Psoas muscle (tissue), 8 donors: Measurements from ENCODE around the gene COIL. TPM values are rescaled to one million over a fixed set of nuclear protein-coding genes. Genes with fewer than 3 reads are reported as not detected.
"Not testable (repeated sequence)": the region's sequence is repeated elsewhere in the genome, so short reads cannot be mapped to it uniquely, and the experiment has no call there.

ENCODE experiments used
- ATAC-seq, 4 donors: fragments of 200-7000 bp; cut with Tn5 transposase; one replicate each; pipeline ENCODE4 v1.9.1; 2020; ENCODE audit warnings: moderate library complexity in 3 of 4, mild to moderate bottlenecking in 2 of 4
- DNase-seq, 2 donors: peaks; one replicate each; pipeline ENCODE4 v3.0.0-alpha.2; 2020
- H3K27ac ChIP-seq: fragments of 200-600 bp; one replicate; pipeline ENCODE4 v1.8.0; 2022
- H3K27me3 ChIP-seq, 3 donors: fragments of 200-600 bp in 1 of 3; one replicate each; pipeline versions ENCODE4 v1.6.1 to v1.8.0; 2013 to 2022; ENCODE audit warnings: low read length in 2 of 3, mild to moderate bottlenecking in 2 of 3, moderate library complexity in 1 of 3; ENCODE audit not compliant: insufficient read depth in 3 of 3
- H3K36me3 ChIP-seq, 2 donors: fragments of 200-600 bp in 1 of 2; one replicate each; pipeline versions ENCODE4 v1.6.1 to v1.8.0; 2013 to 2022; ENCODE audit warnings: low read depth in 1 of 2, mild to moderate bottlenecking in 1 of 2, moderate library complexity in 1 of 2; ENCODE audit not compliant: insufficient read depth in 1 of 2
- H3K4me1 ChIP-seq: fragments of 200-600 bp; one replicate; pipeline ENCODE4 v1.8.0; 2022
- H3K4me3 ChIP-seq: fragments of 200-600 bp; one replicate; pipeline ENCODE4 v1.8.0; 2022; ENCODE audit warnings: mild to moderate bottlenecking
- H3K9me3 ChIP-seq: fragments of 200-600 bp; one replicate; pipeline ENCODE4 v1.8.0; 2022
- WGBS, 3 donors: extraction: QIAGEN DNeasy Blood & Tissue Kit; methylation state at CpG; one replicate each; pipeline versions ENCODE4 v1.1.6 to v1.1.7; 2013; 5-methylcytosine and 5-hydroxymethylcytosine counted together
- intact Hi-C, 2 donors: fragments of 100-400 bp; cut with DNase I; formaldehyde crosslinking; loops; one replicate each; pipeline versions ENCODE4 v1.11.0 to v1.14.2; 2022
- polyA plus RNA-seq, 3 donors: library from polyadenylated mRNA; stranded (reverse); fragments of 200-250 nt; gene quantifications; one replicate each; pipeline ENCODE4 v1.2.3, GENCODE V29; 2013
- total RNA-seq, 4 donors: library from RNA; stranded (reverse); fragmentation: NEBNext Ultra II Directional in 2 of 4; extraction: Animal tissue kit (Norgen Biotek cat#: 25700) in 2 of 4; gene quantifications; one replicate each; pipeline versions ENCODE4 v1.2.1 to v1.2.4, GENCODE V29; 2021 to 2023
- TF ChIP-seq, protein P1 (sequence below): fragments of 200-600 bp; IDR thresholded peaks from one replicate; pipeline ENCODE4 v1.8.0; 2022; ENCODE audit warnings: antibody characterized with exemption
- donor health status: healthy with polysubstance abuse.
- donor health status: DM: no; HTN: no; CAD: no; lungs with moderate emphysema.
- donor health status: Bipolar disorder and iron deficiency.
- donor health status: healthy.
- donor health status: DM: yes; HTN: yes; CAD: no.
- donor health status: DM: no; HTN: no; CAD: no.
- donor health status: DM: no; HTN: no; CAD: no.
- donor health status: DM: yes; HTN: yes; CAD: no.

Gene COIL
- total and polyA plus RNA-seq, 7 donors, result 6.6 to 12.3 (median 9.2) TPM

DNA sequence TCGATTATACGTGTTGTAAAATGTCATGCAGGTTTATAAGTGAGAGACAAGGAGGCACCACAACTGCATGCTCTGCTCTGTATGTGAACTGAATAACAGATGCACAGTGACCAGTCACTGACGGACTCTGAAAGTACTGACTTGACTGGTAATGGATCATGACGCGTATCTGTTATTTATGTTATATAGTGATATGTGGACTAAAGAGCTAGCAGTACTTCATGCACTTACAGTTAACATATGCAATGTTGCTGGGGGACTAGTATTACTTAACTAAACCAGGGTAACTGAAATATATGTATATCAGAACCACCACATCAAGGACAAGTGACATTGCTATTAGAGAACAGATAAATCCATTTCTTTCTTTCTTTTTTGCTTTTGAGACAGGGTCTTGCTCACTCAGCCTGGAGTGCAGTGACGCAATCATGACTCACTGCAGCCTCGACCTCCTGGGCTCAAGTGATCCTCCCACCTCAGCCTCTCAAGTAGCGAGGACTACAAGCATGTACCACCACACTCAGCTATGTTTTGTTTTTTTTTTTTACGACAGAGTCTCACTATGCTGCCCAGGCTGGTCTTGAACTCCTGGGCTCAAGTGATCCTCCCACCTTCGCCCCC lies 17.2 kb downstream of the COIL start:
- no peaks in the 10 kb centered on the region for H3K27me3 ChIP-seq
- no peaks in the 10 kb centered on the region for H3K9me3 ChIP-seq
- H3K4me1 ChIP-seq, result no peaks in the 10 kb centered on the region
- ATAC-seq, result no peak
- peaks cover 5 to 97% of the 10 kb centered on the region in 2 donors for H3K36me3 ChIP-seq
- no peak overlapping the region for H3K27ac ChIP-seq
- no peak overlapping the region for H3K4me3 ChIP-seq
- DNase-seq, result no peak
- TF ChIP-seq, protein P1, sequence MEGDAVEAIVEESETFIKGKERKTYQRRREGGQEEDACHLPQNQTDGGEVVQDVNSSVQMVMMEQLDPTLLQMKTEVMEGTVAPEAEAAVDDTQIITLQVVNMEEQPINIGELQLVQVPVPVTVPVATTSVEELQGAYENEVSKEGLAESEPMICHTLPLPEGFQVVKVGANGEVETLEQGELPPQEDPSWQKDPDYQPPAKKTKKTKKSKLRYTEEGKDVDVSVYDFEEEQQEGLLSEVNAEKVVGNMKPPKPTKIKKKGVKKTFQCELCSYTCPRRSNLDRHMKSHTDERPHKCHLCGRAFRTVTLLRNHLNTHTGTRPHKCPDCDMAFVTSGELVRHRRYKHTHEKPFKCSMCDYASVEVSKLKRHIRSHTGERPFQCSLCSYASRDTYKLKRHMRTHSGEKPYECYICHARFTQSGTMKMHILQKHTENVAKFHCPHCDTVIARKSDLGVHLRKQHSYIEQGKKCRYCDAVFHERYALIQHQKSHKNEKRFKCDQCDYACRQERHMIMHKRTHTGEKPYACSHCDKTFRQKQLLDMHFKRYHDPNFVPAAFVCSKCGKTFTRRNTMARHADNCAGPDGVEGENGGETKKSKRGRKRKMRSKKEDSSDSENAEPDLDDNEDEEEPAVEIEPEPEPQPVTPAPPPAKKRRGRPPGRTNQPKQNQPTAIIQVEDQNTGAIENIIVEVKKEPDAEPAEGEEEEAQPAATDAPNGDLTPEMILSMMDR, result no peak
- intact Hi-C loops, result loop anchor here in 1 of 2 donors (5.0 kb wide), 1 partner anchor 36 kb away; no protein-coding TSS in a partner anchor
- 87 to 94% (median 92%) methylated on average over 10 of the region's 10 CpGs for WGBS, 3 donors

DNA sequence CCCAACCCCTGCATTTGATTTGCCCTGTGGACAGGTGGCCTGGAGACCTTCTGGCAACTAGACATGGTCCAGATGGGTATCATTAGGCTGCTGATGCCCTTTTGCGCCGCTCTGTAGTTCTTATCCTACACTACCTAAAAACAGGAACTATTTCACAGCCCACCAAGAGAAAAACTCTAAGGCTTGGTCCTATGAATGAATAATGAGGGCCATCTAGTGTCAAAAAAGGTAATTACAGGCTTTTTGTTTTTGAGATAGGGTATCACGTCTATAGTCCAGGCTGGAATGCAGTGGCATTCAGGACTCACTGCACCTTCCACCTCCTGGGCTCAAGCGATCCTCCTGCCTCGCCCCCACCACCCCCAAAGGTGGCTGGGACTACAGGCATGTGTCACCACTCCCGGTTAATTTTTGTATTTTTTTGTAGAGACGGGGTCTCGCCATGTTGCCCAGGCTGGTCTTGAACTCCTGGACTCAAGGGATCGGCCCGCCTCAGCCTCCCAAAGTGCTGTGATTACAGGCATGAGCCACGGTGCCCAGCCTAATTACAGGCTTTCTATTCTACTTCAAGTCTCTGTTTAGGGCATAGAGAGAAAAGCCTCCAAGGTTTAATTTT lies 20.9 kb downstream of the COIL start:
- Histone ChIP-seq H3K27ac (no peak overlapping the region), H3K36me3 (peaks cover 12 to 91% of the 10 kb centered on the region in 2 donors), H3K4me3 (no peak overlapping the region), H3K4me1 (no peaks in the 10 kb centered on the region), H3K27me3 (no peaks in the 10 kb centered on the region), H3K9me3 (no peaks in the 10 kb centered on the region)
- 55 to 60% (median 57%) methylated on average over 11 of the region's 11 CpGs for WGBS, 3 donors
- TF ChIP-seq, protein P1, result peak; percentile 68
- intact Hi-C loops, result loop anchor here (1.0 to 5.0 kb wide), 4 partner anchors 33 to 121 kb away; no protein-coding TSS in a partner anchor
- peak; percentile 25 to 82 (median 62) for ATAC-seq
- DNase-seq, result no peak

DNA sequence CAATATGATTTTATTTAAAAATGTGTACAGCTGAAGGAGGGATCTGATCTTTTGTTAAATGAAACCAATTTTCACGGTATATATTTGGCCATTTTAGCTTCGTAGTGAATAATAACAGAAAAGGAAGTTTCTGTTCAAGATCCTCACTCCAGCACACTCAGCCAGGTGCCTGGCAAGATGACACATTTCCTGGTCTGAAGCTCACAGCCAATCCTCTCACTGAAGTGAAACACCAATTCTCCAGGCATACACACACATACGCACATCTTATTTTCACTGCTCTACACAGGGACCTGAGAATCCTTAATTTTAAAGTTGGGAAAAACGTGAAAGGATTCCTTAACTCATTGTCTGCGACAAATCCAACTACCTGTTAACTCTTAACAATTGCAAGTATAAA lies 22.6 kb downstream of the COIL start:
- not testable (repeated sequence) for ATAC-seq, H3K4me1 ChIP-seq, H3K27me3 ChIP-seq, H3K4me3 ChIP-seq, DNase-seq, H3K9me3 ChIP-seq
- Histone ChIP-seq H3K36me3 (peaks cover 7 to 91% of the 10 kb centered on the region in 2 donors), H3K27ac (peak overlapping the region; percentile 41)
- intact Hi-C loops, result loop anchor here in 1 of 2 donors (5.0 kb wide), 1 partner anchor 46 kb away; no protein-coding TSS in a partner anchor
- WGBS, 3 donors, result 73 to 78% (median 74%) methylated on average over 5 of the region's 5 CpGs

DNA sequence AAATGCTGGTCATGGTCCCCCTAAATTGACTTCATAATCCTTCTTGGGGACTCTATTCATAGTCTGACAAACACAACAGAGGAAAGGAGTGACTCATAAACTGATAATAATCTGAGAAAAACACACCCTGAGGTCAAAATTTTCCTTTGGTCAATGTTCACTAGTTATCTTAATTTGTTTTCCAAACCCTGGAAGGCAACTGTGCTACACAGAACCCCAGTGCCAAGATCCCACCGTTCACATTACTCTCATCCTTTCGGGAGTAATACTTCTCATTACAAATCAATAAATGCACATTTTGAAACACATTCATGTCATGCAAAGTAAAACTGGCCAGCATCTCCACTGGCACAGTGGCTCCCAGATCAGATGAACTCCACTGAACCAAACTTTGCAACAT lies 23.2 kb downstream of the COIL start:
- TF ChIP-seq, protein P1, result no peak
- Histone ChIP-seq H3K27ac (peak overlapping the region; percentile 41), H3K4me3 (no peak overlapping the region), H3K9me3 (no peaks in the 10 kb centered on the region), H3K27me3 (no peaks in the 10 kb centered on the region), H3K36me3 (peaks cover 7 to 91% of the 10 kb centered on the region in 2 donors), H3K4me1 (no peaks in the 10 kb centered on the region)
- WGBS, 3 donors, result 64 to 77% (median 77%) methylated on average over 2 of the region's 2 CpGs
- DNase-seq (no peak), ATAC-seq (no peak)
- intact Hi-C loops, result loop anchor here in 1 of 2 donors (5.0 kb wide), 1 partner anchor 45 kb away; no protein-coding TSS in a partner anchor

DNA sequence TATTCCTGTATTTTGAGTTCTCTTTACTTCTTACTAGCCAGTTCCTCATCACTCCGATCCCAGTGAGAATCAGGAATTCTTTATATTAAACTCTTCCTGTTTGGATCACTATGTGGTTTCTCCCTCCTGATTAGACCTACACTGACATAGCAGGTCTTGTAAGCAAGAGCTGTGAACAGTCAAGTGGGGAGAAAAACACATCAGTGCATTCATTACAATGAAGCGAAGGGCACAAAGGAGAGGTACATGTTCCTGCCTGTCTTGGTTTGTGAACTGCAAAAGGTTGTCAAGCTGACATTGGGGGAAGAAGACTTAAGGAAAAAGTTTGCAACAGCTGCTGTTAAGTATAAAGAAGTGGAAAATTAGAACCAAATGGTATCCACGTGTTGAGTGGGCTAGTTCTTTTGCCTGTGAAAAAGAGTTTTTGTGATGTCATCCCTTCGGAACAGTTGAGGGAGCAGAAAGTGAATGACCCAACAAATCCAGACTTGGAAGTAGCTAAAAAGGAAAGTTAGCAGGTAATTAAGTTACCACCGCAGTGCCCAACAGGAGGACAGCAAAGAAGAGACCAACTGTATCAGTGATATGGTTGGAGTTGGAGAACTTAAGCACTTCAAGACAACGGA lies 24.0 kb downstream of the COIL start:
- H3K9me3 ChIP-seq, result no peaks in the 10 kb centered on the region
- TF ChIP-seq, protein P1, result no peak
- H3K36me3 ChIP-seq, result peaks cover 7 to 83% of the 10 kb centered on the region in 2 donors
- H3K27me3 ChIP-seq, result no peaks in the 10 kb centered on the region
- intact Hi-C loops, result loop anchor here in 1 of 2 donors (5.0 kb wide), 1 partner anchor 45 kb away; no protein-coding TSS in a partner anchor
- DNase-seq (no peak), ATAC-seq (no peak)
- H3K27ac ChIP-seq, result no peak overlapping the region
- H3K4me1 ChIP-seq, result no peaks in the 10 kb centered on the region
- no peak overlapping the region for H3K4me3 ChIP-seq
- WGBS, 3 donors, result 59 to 72% (median 67%) methylated on average over 6 of the region's 6 CpGs
